ENCODE results near the gene CPNE6.
"Not testable (repeated sequence)": the region's sequence is repeated elsewhere in the genome, so short reads cannot be mapped to it uniquely, and the experiment has no call there.

GRCh38 chr14:24024939-24025418 is 46.4 kb upstream of the CPNE6 start:
- TF ChIP-seq CTCF, POLR2A (IDR thresholded peaks at IDR 0.05): not testable (repeated sequence)

Measured in uterus (tissue), 2 donors.